GM21825 (cell line): ENCODE data around the gene LARGE1.
A peak's percentile ranks its signal among the peaks of the same experiment; 100 is the strongest.

Experiments used
- ATAC-seq: cut with Tn5 transposase; IDR thresholded peaks from one replicate; pipeline ENCODE4 v1.9.1; 2021; ENCODE audit warnings: mild to moderate bottlenecking, moderate library complexity; ENCODE audit not compliant: unreplicated experiment

The LARGE1 gene

DNA sequence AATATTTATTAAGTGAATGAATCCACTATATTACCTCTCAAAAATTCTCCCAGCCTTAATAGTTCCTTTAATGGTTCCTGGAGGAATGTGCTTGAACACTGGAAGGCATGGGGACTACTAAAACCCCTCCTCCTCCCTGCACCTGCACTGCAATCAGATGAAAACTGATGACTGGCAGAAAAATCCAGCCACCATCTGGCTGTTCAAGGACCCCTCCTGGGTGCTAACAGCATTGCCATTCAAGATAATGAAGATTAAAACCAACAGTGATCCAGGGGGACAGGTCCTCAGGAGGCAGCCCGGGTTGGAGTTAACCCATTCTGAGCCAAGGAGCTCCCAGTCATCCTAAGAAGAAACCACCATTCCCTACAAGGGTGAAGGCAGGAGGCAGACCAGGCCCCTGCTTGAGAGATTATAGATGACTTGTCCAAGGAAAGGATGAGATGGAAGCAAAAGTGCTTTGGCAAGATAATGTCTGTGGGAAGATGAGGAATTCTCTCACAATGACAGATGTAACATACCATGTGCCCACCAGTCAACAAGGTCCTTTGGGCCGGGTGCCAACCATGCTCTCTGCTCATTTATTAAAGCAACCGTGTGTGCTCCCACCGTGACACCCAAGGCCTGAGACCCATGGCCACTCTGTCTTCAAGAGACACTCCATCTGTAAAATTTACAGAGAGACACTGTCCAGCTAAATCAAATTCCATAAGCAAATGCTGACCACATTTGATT, 90.6 kb downstream of the LARGE1 start:
- ATAC-seq, result no peak

DNA sequence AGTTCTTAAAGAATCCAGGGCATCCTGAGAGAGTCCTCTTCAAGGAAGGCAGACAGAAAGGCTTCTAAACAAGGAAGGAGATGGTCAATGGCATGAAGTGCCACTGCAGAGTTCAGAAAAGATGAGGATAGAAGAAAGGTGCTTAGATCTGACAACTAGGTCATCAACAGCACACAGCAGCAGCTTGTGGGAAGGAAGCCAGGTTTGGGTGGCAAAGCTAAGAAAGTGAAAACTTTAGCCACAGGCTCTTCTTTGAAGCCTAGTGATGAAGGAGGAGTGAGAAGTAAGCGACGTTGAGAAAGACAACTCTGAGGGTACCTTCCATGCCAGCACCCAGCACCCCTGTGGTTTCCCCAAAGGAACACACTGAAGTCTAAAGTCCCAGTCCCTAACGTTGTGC, 92.0 kb downstream of the LARGE1 start:
- no peak for ATAC-seq

DNA sequence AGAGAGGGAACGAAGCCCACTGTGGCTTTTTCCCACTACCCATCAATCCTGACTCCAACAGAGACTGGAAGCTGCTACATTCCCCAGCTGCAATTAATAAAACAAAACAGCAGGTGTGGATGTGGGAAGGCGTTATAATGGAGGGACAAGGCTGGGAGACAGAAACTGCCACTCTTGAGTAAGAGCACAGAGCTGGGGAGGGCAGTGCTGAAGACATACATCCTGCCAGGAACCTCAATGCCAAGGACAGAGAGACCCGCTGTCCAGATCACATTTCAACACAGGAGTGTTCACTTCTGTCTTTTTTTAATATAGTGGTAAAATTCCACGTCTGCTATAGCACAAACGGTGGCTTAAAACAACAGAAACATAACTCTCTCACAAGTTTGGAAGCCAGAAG, 94.5 kb downstream of the LARGE1 start:
- no peak for ATAC-seq

DNA sequence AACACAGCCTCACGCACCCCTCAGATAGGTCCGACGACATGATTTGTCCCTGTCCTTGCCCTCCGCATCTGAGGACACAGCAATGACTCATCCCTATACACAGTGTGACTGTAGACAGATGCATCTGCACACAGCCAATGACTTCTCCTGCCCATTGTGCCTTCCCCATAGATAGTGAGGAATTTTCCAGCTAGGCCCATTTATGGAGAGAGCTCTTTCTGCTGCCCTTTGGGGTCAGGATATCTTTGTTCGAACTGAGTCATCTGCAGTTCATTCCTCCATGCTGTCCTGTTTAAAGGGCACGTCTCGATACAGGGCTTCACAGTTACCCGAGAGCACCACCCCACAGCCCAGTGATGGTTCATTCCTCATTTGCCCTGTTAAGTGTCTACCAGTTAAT, 96.7 kb downstream of the LARGE1 start:
- no peak for ATAC-seq

DNA sequence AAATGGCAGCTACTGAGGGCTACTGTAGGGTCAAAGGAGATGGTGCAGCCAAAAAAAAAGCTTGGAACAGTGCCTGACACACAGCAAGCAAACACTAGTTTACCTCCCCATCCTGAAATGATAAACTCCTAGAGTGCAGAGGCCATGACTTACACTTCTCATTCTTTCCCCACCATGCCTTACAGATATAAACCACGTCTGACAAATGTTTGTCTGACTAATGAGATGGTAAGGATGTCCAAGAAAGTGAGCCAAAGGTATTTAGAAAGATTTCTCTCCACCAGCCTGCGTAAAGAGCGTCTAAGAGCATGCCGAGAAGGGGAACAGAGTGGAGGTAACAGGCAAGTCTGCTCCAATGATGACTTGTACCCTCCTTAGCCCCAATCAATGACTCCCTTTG, 99.0 kb downstream of the LARGE1 start:
- ATAC-seq, result no peak

DNA sequence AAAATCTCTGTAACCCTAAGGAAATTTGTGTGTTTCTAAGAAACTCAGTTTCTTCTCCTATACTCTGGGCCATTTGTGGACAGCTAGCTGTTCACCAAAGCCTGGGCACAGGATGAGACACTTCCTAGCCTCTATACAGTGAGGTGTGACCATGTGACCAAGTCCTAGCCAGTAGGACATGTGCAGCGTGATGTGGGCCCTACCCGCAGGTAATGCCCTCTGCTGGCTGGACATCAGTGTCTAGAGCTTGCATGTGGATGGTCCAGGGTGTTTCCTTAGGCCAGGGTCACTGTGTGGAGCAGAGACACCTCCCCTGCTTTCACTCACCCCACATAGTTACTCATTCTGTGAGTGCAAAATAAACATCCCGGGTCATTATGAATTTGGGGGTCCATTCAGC, 100.5 kb downstream of the LARGE1 start:
- ATAC-seq, result no peak

DNA sequence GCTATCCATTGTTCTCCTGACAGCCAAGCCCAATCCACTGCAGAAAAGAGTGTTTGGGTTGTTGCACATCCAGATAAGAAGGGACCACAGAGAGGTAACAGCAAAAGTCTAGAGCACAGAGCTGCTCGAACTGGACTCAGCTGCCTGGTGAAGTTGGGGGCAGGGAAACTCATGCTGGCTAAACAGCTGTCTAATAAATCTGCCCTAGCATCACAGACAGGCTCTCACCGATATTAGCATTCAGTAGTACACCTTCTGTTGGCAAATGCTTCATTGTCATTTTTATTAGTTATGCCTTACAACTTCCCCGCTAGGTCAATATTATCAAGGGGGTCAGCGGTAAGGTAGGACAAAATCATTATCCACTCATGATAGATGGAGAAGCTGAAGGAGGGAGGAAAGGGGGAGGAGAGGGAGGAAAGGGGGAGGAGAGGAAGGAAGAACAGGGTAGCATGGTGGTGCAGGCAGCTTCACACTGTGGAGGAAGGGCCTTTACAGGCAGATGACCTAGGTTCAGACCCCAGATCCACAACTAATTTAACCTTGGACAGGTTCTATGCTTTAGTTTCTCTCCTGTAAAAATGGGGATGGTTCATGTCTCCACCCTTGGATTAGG, 102.7 kb downstream of the LARGE1 start:
- ATAC-seq, result no peak

DNA sequence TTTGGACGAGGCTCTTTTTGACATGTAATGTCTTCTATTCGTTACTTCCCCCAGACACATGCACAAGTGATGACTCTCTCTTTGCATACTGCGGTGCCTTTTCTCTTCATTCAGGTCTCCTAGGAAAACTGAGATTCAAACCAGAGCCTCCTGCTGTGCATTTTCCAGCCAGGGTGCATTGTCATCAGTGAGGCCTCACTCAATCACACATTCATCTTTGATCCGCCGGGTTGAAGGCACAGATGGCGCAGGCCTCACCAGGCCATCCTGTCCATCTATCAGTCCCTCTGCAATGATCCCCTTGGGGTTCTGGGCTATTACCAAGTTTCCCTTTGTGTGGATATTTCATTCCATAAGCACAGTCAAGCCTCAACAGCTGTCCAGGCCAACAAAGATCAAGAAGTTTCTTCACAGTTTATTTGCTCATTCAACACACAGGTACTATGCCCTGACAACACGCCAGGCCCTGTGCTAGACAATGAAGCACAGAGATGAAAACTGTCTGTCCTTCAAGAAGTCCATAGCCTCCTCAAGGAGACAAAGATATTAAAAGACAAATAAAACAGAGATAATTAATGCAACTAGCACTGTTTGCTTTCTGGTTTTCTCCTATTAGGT, 107.8 kb downstream of the LARGE1 start:
- no peak for ATAC-seq

DNA sequence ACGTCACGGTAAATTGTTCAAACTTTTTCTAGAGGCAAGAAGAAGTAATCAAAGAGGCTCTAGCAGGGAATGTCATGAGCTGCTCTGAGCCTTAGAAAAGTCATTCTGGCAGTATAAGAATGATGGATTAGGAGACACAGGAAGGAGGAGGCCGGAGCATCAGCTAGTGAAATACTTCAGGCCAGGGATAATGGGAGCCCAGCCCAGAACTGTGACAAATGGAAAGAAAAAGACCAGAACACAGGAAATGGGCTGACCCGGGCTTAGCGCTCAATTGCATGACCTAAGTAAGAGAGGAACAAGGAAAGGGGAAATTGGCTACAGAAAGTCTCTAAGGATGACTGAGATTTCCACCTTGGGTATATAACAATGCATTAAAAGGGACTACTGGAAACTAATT, 108.6 kb downstream of the LARGE1 start:
- no peak for ATAC-seq

DNA sequence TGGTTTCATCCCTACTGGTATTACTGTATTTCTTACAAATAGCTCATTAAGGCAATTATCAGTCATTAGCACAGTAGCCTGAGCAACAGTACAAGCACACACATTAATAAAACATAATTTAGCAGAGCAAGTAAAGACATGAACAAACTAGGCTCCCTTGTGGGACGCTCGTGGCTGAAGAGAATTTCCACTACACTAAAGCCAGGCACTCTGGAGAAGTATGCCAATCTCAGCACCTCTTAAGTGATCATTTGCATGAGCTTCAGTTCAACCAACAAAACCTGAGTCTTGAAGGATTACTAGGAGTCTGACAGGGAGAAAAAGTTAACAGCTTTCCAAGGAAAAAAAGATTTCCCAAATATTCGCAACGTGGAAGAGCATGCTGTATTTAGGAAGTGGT, 109.1 kb downstream of the LARGE1 start:
- ATAC-seq, result no peak

DNA sequence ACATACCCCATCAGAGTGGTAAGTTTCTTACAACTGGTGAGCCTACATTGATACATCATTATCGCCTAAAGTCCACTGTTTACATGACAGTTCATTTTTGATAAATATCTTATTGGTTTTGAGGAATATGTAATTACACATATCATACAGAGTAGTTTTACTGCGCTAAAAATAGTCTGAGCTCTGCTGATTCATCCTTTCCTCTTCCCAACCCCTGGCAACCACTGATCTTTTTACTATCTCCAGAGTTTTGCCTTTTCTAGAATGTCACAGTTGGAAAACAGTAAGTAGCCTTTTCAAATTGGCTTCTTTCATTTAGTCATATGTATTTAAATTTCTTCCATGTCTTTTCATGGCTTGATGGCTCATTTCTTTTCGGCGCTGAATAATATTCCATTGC, 112.8 kb downstream of the LARGE1 start:
- no peak for ATAC-seq

DNA sequence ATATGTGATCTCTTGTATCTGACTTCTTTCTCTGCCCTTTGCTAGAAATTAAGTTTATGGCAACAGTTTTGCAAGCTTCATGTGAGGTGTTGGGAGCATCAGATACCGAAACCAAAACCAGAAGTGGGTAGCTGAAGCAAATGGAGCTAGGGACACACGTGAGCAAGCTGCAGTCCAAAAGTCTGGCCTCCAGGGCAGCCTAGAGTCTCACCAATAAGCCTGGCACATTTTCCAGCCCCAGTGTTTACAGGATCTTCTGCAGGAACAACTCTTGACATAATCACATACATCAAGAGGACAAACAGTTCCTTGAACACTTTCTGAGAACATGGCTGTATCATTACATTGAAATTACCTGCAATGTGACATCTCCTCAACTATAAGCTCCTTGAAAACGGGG, 114.1 kb downstream of the LARGE1 start:
- peak; percentile 68 for ATAC-seq

DNA sequence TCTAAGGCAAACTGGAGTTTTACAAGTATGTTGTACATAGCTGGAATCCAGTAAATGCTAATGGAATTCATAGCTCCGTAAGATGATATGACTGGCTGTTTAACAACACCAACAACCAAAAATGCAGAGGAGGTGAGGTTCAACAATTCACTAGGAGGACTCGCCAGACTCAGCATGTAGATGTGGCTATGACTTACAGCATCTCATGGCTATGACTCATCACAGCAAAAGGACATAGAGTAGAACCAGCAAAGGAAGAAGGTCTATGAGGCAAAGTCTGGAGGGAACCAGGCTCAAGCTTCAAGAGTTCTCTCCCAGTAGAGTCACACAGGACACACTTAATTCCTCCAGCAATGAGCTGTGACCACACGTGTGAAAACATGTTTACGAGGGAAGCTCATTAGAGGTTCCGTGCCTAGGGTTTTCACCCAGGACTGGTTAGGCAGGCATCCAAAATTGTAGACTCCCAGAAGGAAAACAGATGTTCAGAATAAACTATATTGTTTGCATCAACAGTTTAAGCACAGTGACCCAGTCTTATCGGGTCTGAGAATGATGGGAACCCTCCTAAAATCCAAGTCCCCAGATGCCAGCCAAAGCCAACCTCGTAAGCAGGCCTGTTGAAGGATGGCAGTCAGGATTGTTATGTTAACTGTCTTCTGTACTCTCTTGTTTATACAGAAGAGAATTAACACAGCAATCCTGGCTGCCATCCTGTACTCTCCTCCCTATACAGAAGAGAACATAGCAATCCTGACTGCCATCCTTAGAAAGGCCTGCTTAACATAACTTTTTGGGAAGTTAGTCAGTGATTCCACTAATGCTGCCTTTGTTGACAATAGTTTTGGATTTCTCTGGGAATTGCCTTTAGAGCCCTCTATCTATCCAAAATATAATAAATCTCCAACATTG, 116.6 kb downstream of the LARGE1 start:
- no peak for ATAC-seq

DNA sequence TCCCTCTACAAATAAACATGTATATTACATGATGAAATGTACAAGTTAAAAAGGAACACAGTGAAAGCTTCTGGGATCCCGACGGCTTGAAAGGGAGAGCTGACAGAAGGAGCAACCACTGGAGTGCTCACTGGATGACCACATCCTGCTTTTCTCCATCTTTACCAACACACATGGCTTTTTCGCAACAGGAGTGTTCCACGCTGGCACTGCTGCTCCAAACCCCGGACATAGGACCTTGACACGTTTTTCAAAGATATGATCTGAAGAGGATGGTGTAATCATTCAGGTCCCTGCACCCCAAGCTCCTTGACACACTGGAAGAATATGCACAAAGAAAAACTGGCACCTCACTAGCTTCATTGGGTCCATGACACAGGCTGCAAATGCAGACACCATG, 121.9 kb downstream of the LARGE1 start:
- no peak for ATAC-seq

DNA sequence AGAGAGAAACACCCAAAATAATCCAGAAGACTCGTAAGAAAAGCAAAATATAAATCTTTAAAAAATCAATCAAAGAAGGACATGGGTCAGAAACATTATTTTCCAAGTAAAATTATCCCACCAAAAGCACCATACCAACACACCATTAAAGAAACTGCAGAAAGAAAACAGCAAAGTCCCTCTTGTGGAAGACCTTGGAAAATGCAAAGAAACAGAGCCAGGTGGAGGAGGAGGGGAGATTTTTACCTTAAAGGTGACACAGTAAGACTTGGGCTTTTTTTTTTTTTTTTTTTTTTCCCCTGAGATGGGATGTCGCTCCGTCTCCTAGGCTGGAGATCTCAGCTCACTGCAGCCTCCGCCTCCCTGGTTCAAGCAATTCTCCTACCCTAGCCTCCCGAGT, 123.8 kb downstream of the LARGE1 start:
- no peak for ATAC-seq

DNA sequence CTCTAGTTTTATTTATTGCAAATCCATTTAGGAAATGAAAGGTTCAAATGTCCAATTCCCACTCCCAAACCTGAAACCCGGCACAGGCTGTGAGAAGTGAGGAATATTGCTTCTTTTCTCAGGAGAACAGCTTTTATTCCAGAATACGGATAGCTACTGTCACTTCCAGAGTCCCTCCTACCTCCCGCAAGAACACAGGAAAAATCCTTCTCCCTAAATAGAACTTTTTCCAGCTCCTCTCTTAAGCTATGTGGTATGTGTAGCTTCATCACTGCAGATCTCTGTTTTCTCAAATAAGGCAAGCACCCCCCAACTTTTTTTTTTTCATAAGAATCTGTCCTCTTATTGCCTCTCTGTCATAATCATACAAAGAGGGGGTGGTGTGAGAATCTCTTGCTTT, 126.8 kb downstream of the LARGE1 start:
- ATAC-seq, result no peak

DNA sequence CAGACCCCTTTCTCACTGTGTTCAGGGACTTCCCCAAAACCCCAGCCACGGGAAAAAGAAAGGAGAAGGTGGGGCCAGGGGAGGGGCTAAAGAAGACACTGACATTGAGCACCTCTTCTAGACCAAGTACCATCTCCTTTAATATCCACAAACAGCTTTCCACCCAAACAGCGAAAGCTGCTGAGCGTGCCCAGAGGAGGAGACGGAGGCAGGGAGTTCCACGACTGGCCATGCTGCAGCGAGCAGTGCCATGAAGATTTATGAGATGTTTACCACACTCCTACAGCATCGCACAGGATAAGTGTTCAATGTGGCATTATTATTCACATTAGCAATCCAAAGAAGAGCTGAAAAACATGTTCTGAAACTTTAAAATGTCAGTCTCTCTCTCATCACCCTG, 127.4 kb downstream of the LARGE1 start:
- no peak for ATAC-seq

DNA sequence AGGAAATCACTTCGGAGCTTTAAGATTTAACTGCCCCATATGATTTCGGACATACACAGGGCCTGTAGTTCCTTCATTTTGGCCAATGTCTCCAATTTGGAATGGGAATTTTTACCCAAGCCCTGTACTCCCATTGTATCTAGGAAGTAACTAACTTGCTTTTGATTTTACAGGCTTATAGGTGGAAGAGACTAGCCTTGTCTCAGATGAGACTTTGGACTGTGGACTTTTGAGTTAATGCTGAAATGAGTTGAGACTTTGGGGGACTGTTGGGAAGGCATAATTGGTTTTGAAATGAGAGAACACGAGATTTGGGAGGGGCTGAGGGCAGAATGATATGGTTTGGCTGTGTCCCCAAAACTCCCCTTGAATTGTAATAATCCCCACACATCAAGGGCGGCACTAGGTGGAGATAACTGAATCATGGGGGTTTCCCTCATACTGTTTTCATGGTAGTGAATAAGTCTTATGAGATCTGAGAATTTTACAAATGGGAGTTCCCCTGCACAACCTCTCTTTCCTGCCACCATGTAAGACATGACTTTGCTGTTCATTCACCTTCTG, 130.5 kb downstream of the LARGE1 start:
- no peak for ATAC-seq

DNA sequence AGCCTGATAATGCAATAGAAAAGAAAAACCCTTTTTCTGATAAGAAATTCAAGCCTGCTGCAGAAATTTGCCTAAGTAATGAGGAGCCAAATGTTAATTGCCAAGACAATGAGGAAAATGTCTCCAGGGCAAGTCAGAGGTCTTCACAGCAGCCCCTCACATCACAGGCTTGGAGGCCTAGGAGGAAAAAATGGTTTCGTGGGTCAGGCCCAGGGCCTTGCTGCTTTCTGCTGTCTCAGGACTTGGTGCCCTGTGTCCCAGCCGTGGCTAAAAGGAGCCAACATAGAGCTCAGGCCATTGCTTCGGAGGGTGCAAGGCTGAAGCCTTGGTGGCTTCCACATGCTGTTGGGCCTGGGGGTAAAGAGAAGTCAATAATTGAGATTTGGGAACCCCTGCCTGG, 131.3 kb downstream of the LARGE1 start:
- no peak for ATAC-seq

DNA sequence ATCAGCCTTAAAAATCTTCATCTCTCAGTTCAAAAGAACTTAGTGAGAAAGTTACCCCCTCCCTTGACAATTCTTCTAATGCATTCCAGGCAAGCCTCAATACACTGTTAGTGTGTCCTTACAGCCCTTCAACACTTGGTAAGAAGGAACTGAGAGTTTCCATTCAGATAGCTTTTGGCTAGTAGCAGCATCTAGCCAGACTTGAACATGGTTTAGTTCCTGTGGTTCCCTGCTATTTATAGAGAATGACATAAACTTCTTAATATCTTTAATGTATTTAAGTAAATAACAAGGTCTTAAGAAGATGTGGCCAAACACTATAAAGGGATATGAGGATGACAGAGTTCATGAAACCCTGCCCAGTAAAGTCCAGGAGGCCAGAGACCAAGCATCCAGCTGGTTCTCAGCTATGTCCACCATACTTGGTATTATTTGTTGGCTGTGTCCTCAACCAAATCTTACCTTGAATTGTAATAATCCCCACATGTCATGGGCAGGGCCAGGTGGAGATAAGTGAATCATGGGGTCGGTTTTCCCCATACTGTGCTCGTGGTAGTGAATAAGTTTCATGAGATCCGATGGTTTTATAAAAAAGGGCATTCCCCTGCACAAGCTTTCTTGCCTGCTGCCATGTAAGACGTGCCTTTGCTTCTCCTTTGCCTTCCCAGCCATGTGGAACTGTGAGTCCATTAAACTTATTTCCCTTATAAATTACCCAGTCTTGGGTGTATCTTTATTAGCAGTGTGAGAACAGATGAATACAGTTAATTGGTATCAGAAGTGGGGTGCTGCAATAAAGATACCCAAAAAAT, 132.4 kb downstream of the LARGE1 start:
- no peak for ATAC-seq
